ENCODE measurements around the gene DNMT3A.
"Not testable (repeated sequence)": the region's sequence is repeated elsewhere in the genome, so short reads cannot be mapped to it uniquely, and the experiment has no call there.

DNMT3A gene

DNA sequence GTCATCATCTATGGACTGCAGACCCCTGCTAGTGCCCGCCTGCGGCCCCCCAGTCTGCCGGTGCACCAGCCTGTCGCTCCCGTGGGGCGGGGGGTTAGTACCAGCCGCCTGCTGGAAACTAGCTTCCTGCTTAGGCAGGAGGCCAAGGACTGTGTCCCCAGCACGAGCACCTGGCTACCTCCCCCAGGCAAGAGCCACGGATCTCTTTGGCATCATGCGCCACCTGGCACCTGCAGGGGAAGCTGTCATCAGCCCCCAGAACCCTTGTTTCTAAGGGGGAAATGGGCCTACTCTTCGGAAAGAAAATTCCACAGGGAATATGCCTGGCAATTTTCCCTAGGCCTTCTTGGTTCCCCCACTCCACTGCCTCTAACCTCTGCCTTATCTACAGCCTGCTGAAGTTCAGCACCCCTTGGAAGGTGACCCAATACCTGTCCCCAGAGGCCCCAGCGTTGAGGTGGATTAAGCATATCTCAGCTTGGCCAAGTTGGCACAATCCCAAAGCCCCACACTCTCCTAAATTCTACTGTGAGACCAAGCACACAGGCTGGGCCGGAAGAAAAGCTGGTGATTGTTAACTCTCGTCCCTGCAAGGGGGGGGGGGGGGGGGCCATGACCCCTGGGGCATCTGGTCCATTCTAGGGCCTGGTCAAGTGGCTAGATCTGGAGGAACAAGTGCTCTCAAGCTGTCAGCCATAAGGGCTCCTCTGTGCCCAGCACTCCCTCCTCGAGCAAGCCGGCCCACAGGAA is 111.4 kb downstream of the DNMT3A start:
- FAIRE-seq: no peak

DNA sequence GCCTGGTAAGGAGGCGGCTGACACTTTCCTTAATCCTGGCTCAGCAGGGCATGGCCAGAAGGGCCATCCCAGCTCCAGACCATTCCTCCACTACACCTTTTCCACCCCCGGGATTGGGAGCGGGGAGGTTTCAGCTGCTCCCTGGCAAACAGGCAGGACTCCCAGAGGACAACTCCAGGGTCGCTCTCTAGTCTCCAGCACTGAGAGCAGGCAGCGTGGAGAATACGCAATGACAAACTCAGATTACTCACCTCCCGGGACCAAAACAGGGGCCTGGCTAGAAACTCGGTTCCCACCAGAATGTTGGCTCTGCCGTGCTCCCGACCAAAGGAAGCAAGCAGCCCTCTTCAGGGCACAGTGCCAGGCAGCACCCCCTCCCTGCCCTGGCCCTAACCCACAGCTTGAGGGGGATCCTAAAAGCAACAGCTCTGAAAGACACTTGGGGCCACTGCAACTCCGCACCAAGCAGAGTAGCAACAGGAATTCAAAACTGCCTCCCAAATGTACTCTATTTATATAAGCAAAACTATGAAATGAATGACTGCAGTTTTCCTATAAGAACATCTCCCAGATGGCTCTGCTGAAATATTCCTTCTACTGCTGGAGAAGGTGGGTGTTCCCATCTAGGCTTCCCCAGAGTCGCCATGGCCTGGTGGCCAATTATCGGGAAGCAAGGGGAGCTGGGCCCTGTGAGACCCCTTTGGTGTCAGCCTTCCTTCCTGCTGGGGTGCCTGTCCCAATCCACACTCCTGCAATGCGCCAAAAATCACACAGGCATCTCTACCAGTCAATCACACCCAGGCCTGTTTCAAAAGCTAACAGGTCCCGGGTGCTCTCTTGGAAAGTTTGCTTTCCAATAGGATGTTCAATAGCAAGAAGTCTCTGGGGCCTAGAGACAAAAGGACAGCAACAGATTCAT is 112.2 kb downstream of the DNMT3A start:
- FAIRE-seq: no peak

DNA sequence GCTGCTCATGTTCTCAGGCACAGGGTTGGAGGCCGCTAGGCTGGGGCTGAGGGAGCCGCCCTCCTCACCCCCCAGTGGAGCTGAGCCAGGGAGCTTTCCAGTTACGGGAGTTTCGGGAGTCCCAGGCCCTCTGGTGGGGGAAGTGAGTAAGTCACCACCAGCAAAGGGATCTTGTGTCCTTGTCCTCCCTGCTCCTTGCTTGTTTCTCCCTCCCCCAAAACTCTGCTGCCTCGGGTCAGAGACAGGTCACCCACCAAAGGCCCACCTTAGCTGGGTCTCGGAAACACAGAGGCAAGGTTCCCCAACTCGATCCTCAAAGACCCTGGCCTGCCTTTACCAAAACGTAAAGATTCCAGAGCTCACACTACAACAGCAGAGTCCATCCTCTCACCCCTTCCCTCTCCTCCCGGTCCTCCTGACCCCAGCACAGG is 112.9 kb downstream of the DNMT3A start:
- peak; percentile 90 for FAIRE-seq

DNA sequence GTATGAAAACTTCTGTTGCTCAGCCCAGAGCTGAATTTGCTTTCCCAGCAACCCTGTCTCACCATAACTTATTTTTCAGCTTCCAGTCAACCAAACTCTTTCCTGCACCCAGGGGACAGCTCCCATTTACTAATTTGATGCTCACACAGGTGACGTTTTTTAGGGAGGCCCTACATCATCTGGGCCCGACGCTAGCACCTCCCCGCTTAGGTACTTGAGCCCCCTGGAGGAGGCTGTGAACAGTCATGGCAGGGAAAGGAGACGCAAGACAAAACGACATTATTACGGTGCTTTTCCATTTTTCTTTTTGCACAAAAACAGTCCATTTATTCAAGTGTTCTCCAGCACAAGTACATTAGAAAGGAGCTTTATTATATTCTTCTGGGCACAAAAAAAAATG is 114.1 kb downstream of the DNMT3A start:
- no peak for FAIRE-seq

DNA sequence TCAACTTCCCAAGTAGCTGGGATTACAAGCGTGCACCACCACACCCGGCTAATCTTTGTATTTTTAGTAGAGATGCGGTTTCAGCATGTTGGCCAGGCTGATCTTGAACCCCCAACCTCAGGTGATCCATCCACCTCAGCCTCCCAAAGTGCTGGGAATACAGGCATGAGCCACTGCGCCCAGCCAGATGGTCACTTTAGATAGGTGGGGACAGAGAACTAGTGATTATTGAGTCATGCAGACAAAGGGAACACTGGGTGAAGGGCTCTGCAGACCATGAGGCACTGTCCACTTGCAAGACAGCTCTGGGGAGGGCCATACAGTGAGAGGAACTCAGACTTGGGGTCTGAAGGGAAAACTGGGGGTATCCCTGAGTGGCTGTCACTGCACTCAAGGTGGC is 114.9 kb downstream of the DNMT3A start:
- FAIRE-seq: no peak

DNA sequence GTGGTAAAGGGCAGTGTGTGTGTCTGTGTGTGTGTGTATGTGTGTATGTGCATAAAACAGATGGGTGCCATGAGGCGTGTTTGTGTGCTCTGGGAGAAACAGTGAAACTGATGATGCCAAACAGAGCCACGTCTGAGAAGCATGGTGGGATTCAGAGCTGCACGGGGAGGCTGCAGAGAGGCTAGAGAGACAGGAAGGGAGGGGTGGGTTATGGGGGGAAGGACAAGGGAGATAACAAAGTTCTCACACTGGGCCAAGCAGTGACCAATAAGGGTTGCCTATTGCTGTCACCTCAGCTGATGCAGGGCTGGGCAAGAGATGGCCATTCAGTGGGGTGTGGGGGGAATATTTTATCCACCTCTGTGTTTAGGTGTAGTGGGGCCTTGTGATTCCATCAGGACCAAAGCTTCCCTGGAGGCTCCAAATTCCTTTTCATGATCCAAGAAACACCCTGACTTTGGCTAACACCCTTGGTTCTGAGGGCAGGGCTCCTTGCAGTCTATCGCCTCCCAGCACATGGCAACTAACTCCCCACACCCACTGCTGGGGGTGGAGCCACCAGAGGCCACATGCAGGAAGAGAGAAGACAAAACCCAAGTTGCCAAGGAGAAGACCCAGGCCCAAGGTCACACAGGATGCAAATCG is 119.1 kb downstream of the DNMT3A start:
- FAIRE-seq: no peak

DNA sequence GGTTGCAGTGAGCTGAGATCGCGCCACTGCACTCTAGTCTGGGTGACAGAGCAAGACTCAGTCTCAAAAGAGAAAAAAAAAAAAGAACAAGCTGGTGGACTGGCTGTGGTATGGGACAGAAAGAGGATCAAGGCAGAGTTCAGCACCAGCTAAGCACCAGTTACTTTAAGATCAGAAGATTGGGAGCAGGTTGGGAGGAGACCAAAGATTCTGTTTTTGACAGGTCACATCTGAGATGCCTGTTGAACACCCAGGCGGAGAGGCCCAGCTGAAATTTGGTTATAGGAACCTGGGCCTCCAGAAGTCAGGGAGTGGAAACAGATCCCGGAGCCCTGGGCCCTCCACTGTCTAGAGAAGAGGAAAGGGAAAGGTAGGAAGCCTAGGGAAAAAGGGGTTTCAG is 120.1 kb downstream of the DNMT3A start:
- no peak for FAIRE-seq

DNA sequence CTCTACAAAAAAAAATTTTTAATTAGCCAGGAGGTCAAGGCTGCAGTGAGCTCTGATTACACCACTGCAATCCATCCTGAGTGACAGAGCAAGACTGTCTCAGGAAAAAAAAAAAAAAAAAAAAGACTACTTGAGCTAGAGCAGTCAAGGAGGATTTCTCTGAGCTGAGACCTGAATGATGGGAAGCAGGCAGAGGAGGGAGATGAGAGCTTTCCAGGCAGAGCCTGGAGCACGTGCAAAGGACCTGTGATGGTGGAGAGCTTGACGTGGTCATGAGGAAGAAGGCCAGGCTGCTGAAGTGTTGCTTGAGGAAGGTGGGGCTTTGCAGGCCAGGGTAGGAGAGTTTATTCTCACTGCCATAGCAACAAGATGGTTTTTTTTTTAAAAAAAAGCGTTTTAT is 121.4 kb downstream of the DNMT3A start:
- no peak for FAIRE-seq

DNA sequence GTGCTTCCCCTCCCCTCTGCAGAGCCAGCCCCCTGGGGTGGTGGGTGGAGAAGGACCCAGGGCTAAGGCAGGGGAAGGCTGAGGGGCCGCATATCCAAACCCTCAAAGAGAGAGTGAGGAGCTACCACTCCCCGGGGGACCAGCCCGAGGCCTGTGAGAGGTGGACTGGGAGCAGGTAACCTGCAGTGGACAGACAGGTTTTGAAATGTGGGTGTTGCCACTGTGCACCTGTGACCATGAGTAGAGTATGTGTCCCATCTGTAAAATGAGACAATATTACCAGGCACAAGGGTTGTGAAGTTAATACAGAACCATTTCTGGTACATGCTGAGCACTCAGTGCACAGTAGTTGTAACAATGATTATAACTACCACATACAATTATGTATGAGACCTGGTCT is 122.1 kb downstream of the DNMT3A start:
- no peak for FAIRE-seq

DNA sequence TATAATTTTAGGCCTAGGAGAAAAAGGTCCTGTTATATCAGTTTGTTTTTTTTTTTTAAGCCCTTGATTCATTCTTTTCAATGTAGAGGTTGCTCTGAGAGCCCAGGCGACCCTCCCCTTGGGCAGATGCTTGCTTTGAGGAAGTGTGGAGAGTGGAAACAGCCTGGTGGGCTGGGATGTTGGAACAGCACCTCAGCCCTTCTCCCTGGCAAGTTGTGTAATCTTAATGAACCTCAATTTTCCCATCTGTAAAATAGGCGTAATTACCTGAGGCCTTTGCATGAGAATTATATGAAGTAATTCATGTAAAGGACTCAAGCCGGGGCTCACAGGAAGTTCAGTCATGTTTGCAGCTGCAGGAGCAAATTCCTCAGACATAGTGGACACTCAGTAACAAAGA is 123.6 kb downstream of the DNMT3A start:
- FAIRE-seq: no peak

DNA sequence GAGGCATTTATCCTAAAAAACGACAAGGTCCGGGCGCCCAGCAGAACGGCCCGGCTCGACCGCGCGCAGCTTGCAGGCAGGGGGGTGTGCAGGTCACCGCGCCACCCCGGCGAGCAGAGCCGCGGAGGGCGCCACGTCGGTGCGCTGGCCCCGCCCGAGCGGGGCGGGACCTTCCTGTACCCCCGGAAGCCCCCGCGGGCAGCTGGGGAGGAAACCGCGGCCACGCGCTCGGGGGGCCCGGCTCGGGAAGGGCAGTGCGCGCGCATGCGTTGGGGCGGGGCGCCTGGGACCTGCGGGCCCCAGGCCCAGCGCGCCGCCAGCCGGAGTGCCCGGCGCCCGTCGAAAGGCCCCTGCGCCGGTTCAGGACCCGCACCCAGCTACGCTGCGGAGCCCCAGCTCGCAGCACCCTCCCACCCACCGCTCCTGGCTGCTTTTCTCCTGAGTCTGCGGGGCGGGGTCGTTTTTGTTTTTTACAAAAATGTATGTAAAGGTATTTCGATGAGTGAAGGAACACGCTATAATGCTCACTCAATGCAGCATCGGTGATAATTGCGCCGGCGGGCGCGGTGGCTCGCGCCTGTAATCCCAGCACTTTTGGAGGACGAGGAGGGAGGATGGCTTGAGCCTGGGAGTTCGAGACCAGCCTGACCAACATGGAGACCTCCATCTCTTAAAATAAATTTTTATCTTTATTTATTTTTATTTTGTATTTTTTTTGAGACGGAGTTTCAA is 125.6 kb downstream of the DNMT3A start:
- no peak for FAIRE-seq

DNA sequence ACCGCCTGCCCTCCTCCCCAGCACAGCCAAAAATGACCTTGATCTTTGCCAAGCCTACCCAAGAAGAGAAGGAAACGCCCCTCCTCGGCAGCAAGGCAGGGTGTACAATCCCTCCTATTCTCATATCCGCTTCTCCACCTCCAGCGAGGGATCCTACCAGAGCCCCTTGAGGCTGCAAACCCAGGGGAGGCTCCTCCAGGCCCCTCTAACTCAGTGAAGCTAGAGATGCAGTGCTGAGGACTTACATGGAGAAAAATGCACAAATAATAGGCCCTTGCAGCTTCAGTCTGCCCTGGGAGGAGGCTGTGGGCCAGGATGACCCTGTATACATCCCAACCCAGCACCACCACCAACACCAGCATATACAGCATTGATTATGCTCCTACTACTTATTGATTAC is 126.5 kb downstream of the DNMT3A start:
- FAIRE-seq: no peak

DNA sequence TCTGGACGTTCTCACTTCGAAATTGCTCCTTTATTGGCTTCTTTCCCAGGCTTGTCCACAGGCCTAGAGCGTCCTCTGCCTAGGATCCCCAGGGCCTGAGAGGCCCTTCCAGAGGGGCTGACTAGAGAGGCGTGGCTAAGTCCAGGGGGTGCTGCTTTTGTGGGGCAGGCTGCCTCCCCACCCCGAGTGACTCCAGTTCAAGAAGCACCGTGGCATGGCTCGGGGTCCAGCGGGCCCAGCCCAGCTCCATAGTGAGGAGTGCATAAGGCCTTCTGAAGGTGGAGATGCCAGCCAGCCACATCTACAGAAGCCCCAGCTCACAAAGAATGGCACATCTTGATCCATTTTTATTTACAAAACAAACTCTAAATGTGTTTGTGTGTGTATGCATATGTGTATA is 128.5 kb downstream of the DNMT3A start:
- no peak for FAIRE-seq

DNA sequence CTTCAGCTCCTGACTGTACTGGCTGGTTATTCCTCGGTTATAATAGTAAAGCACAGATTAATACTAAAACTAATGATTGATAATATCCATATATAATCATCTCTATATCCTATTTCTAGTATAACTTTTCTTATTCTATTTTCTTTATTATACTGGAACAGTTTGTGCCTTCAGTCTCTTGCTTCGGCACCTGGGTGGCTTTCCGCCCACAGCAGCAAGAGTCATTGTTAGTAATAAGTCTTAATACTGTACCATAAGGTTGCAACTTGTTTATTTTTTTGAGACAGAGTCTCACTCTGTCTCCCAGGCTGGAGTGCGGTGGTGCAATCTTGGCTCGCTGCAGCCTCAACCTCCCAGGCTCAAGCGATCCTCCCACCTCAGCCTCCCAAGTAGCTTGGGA is 130.8 kb downstream of the DNMT3A start:
- FAIRE-seq: not testable (repeated sequence)

DNA sequence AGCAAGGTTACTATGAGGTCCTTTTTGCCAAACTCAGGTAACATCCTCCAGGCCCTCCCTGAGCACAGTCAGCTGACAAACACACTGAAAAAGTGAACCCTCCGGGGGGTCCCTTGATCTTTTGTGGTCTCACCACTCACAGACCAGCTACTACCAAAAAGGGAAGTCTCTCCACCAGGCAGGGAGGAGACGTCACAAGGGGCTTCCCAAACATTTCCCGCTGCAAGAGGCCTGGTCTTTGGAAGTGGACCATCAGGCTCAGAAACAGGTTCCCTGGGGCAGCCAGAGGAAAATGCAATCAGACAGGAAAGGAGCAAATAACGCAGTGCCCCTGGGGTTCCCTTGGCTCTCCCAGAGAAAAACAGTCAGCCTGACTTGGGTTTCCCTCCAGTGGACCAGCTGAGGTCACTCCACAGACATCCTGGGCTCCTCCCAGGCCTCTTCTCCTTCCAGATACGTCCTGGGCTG is 134.6 kb downstream of the DNMT3A start:
- no peak for FAIRE-seq

DNA sequence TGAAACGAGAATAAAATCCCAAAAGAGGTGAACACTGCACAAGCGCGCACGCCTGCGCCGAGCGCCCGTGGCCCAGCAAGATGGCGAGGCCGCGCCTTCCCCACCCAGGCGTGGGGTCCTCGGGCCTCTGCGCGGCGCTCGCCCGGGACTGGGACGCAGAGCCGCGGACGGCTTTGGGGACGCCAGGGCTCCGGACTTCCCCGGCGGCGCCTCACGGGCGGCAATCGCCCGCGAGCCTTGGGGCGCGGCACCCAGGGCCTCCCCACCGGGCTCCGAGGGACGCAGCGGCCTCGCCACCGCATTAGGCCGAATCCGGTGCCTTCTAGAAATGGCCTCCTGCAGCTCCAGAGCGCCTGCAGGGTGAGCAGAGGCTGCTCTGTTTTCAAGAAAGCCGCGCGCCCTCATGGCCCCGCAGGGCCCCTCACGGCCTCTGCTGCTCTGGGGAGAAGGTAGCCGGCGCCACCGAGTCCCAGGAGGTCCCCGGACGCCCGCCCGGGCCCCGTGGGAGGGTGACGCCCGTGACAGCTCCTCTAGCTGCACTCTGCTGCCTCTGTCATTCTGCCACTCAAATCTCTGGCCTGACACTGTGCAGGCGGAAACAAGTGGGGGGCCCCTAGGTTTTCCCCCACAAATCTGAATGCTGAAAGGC is 137.4 kb downstream of the DNMT3A start:
- no peak for FAIRE-seq

DNA sequence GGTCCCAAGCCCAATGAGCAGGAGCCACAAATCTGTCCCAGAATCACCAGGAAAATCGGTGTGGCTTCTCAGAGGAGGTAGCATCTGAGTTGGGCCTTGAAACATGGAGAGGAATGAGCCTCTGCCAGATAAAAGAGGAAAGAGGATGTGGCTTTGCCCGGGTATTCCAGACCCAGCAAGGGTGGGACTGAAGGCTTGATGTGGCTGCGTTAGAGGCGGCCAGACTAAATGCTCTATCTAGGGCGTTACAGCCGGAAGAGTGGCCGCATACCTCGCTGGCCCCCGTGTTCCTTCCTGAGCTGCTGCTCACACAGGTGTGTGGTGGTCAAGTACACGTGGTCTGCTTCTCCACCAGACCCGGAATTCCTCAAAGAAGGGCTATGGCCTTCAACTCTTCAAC is 139.4 kb downstream of the DNMT3A start:
- FAIRE-seq: no peak

DNA sequence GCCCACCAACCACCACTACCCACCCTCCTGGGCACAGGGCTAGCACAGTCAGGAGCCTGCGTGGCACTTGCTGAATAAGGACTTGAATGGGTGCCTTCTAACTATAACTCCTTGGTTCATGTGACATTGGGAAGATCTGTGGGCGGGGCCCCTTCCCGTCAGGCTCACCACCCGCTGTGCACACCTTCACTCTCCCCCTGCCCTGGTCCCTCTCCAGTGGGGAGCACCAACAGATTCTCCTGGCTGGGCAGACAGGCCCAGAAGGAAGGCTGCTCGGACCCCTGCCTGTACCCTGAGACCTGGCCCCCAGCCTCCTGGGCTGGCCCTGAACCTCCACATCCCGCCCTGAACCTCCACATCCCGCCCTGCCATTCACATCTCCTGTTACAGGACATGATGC is 139.9 kb downstream of the DNMT3A start:
- FAIRE-seq: no peak

DNA sequence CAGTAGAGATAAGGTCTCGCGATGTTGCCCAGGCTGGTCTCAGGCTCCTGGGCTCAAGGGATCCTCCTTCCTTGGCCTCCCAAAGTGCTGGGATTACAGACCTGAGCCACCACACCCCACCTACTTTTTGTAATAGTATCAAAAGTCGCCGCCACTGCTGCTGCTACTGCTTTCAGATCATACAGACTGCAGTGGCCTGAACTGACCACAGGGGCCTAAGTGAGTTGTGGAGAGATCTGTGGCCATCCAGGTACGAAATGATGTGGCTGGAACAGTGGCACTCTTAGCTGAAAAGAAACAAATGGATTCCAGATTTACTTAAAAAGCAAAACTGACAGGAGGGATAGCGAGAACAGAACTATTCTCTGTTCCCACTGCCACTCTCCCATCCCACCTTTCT is 140.5 kb downstream of the DNMT3A start:
- no peak for FAIRE-seq

DNA sequence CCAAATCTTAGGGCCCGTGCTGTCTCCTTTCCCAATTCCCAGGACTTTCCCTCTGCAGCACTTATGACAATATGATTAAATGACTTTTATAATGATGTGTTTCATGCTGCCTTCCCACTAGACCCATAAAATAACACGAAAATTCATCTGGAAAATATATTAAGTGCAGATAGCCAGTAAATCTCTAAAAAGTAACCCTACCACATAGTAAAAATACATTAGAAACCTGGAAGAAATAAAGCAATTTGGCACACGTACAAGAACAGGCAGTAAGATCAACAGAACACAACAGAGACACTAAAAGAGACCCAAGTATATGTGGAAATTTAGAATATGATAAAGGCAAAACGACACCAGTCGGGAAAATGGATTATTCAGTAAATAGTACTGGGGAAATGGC is 143.1 kb downstream of the DNMT3A start:
- no peak for FAIRE-seq

DNA sequence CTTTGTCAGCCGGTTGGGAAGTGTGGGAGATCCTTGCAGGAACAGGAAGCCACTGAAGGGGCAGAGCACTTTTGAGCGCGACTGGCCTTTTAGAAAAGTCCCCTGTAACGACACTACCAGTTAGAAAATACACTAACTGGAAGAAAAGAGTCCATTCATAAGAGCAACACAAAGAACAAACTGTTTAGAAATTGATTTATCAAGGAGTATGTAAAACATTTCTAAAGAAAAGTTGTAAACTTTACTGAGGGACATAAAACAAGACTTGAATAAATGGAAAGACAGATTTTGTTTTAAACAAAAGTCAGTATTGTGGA is 143.6 kb downstream of the DNMT3A start:
- FAIRE-seq: no peak
